GM12878 (cell line): ENCODE measurements around the gene DISC1. TPM values are rescaled to one million over a fixed set of nuclear protein-coding genes. Genes with fewer than 3 reads are reported as not detected.

Experiments
- ATAC-seq: fragments of 200-7000 bp; cut with Tn5 transposase; 3 replicates; pipeline ENCODE4 v1.9.1; 2020; ENCODE audit warnings: mild to moderate bottlenecking, moderate library complexity
- BruUV-seq: library from RNA; stranded (reverse); fragments of 400-500 nt; replicated peaks from 2 replicates; lab custom pipeline; 2021; lab: Mats Ljungman, UMichigan
- CTCF ChIA-PET: fragments of 300-600 bp; sonication (Branson Sonifier 250); formaldehyde crosslinking; extraction: SDS; loops from one replicate; lab custom pipeline; 2021; ENCODE audit warnings: inconsistent platforms; lab: Yijun Ruan, JAX
- POLR2A ChIA-PET: fragments of 350-600 bp; formaldehyde crosslinking; extraction: SDS; loops from one replicate; lab custom pipeline; 2021; ENCODE audit warnings: inconsistent platforms; lab: Charles Lee
- RAD21 ChIA-PET: fragments of 300-600 bp; sonication (Branson Sonifier 250); formaldehyde crosslinking; loops from one replicate; lab custom pipeline; 2023; ENCODE audit warnings: antibody characterized with exemption; ENCODE audit not compliant: unreplicated experiment; lab: Charles Lee
- SMC1A ChIA-PET: fragments of 300-600 bp; sonication (Branson Sonifier 250); formaldehyde crosslinking; loops from one replicate; lab custom pipeline; 2023; ENCODE audit not compliant: unreplicated experiment, uncharacterized antibody; lab: Charles Lee
- DNase-seq: peaks from one replicate; pipeline ENCODE4 v3.0.0-alpha.2; 2011; ENCODE audit warnings: low read depth, low spot score
- FAIRE-seq: peaks from 3 replicates; lab custom pipeline; 2011; peaks lifted over from hg19 to GRCh38; lab: Jason Lieb, UNC
- H2AFZ ChIP-seq: 2 replicates; pipeline ENCODE4 v1.6.0; 2011; ENCODE audit warnings: low read depth, low read length, control low read depth; ENCODE audit not compliant: control insufficient read depth
- H3K27ac ChIP-seq: 2 replicates; pipeline ENCODE4 v1.5.1; 2011; ENCODE audit warnings: control low read depth; ENCODE audit not compliant: control insufficient read depth, insufficient read depth
- H3K27me3 ChIP-seq, 2 experiments: replicated peaks in 1 of 2; 2 replicates each; pipeline versions ENCODE4 v1.6.0 to v1.6.1; 2011; ENCODE audit warnings: low read length in 1 of 2; ENCODE audit not compliant: control insufficient read depth in 2 of 2, insufficient read depth in 2 of 2
- H3K36me3 ChIP-seq, 2 experiments: 2 replicates each; pipeline ENCODE4 v1.5.1; 2011; ENCODE audit warnings: low read length in 1 of 2; ENCODE audit not compliant: control insufficient read depth in 2 of 2, insufficient read depth in 2 of 2
- H3K4me1 ChIP-seq: 2 replicates; pipeline ENCODE4 v1.6.1; 2011; ENCODE audit warnings: mild to moderate bottlenecking, low read length, moderate library complexity, mixed read lengths; ENCODE audit not compliant: control insufficient read depth, insufficient read depth
- H3K4me2 ChIP-seq: 2 replicates; pipeline ENCODE4 v1.6.0; 2011; ENCODE audit warnings: control low read depth; ENCODE audit not compliant: control insufficient read depth, insufficient read depth
- H3K4me3 ChIP-seq: fragments of 200-600 bp; sonication (generic); 2 replicates; pipeline ENCODE4 v1.5.1; 2016
- H3K79me2 ChIP-seq: 2 replicates; pipeline ENCODE4 v1.6.0; 2011; ENCODE audit warnings: low read length; ENCODE audit not compliant: control insufficient read depth, insufficient read depth
- H3K9ac ChIP-seq: 2 replicates; pipeline ENCODE4 v1.8.0; 2011; ENCODE audit warnings: low read length, control low read depth, mixed read lengths; ENCODE audit not compliant: control insufficient read depth, insufficient read depth
- H3K9me3 ChIP-seq: replicated peaks from 3 replicates; pipeline ENCODE4 v1.5.1; 2011; ENCODE audit warnings: mild to moderate bottlenecking, low read length; ENCODE audit not compliant: control insufficient read depth, insufficient read depth
- H4K20me1 ChIP-seq: 2 replicates; pipeline ENCODE4 v1.6.0; 2011; ENCODE audit not compliant: control insufficient read depth, insufficient read depth
- ATF3 ChIP-seq: IDR thresholded peaks from 2 replicates; pipeline ENCODE4 v1.6.1; 2011; ENCODE audit warnings: low read depth, mild to moderate bottlenecking, low read length, moderate library complexity, borderline replicate concordance; ENCODE audit errors: extremely low read depth
- CBX5 ChIP-seq: sonication (generic); IDR thresholded peaks from 2 replicates; pipeline ENCODE4 v1.6.1; 2016; ENCODE audit warnings: low read depth, moderate library complexity, mild to moderate bottlenecking, inconsistent platforms
- CHD1 ChIP-seq: IDR thresholded peaks from 2 replicates; pipeline ENCODE4 v1.6.1; 2012; ENCODE audit warnings: low read depth, low read length, improper control_type of control experiment
- CHD4 ChIP-seq: fragments of 200-600 bp; sonication (generic); IDR thresholded peaks from 2 replicates; pipeline ENCODE4 v1.6.1; 2016; ENCODE audit warnings: mild to moderate bottlenecking
- ESRRA ChIP-seq: IDR thresholded peaks from 2 replicates; pipeline ENCODE4 v1.6.1; 2012; ENCODE audit warnings: mild to moderate bottlenecking, low read length, improper control_type of control experiment
- JUNB ChIP-seq: IDR thresholded peaks from 2 replicates; pipeline ENCODE4 v1.6.1; 2016; ENCODE audit warnings: antibody characterized with exemption, mild to moderate bottlenecking
- JUND ChIP-seq: IDR thresholded peaks from 2 replicates; pipeline ENCODE4 v1.6.1; 2012; ENCODE audit warnings: low read depth, mild to moderate bottlenecking, low read length, improper control_type of control experiment, moderate library complexity
- MXI1 ChIP-seq: fragments of 150-350 bp; IDR thresholded peaks from 2 replicates; pipeline ENCODE4 v1.6.1; 2011; ENCODE audit warnings: low read depth, mild to moderate bottlenecking, inconsistent platforms, low read length, improper control_type of control experiment
- SREBF2 ChIP-seq: IDR thresholded peaks from 2 replicates; pipeline ENCODE4 v1.6.1; 2012; ENCODE audit warnings: mild to moderate bottlenecking, low read length
- YBX1 ChIP-seq: fragments of 450-650 bp; IDR thresholded peaks from 2 replicates; pipeline ENCODE4 v1.6.1; 2016; ENCODE audit warnings: antibody characterized with exemption
- ZZZ3 ChIP-seq: IDR thresholded peaks from 2 replicates; pipeline ENCODE4 v1.6.1; 2011; ENCODE audit warnings: low read depth; ENCODE audit not compliant: control insufficient read depth, insufficient read length
- WGBS: methylation state at CpG from one replicate; pipeline ENCODE4 v1.1.6; 2016; ENCODE audit warnings: low lambda C conversion rate; ENCODE audit not compliant: insufficient replicate concordance, insufficient coverage; ENCODE audit errors: missing lambda C conversion rate; 5-methylcytosine and 5-hydroxymethylcytosine counted together
- in situ Hi-C: fragments of 300-500 bp; cut with MboI; formaldehyde crosslinking; loops from 9 replicates; pipeline ENCODE4 v1.14.3; 2018; ENCODE audit warnings: mixed read lengths
- intact Hi-C: fragments of 100-400 bp; cut with micrococcal nuclease; formaldehyde crosslinking; loops from one replicate; pipeline ENCODE4 v1.14.2; 2022; ENCODE audit not compliant: unreplicated experiment
- polyA plus RNA-seq, 11 experiments: library from polyadenylated mRNA; depleted of rRNA in 4 of 11; unstranded in 6 of 11; stranded (reverse) in 5 of 11; fragments of >200 nt; fragmentation: Nextera tagmentation in 4 of 11; fragmentation: Illumina TruSeq in 1 of 11; extraction: Ambion mirVana in 4 of 11; extraction: Trizol in 1 of 11; gene quantifications; 1 replicate in 1 of 11; 2 replicates in 10 of 11; pipeline versions ENCODE4 v1.2.1 to v1.2.3, GENCODE V29; 2011 to 2016; ENCODE audit warnings: inconsistent platforms in 2 of 11, missing spikeins in 2 of 11, low read depth in 1 of 11
- total RNA-seq, 4 experiments: library from RNA; depleted of rRNA in 3 of 4; stranded (reverse); fragments of >200 nt in 3 of 4; fragmentation: Illumina TruSeq in 1 of 4; extraction: Trizol in 1 of 4; gene quantifications; 2 replicates each; pipeline versions ENCODE4 v1.2.1 to v1.2.3, GENCODE V29; 2013 to 2021
- TF ChIP-seq, protein P1 (sequence below): IDR thresholded peaks from 2 replicates; pipeline ENCODE4 v1.6.1; 2012; ENCODE audit warnings: improper control_type of control experiment, low read depth, low read length; ENCODE audit not compliant: insufficient replicate concordance

The DISC1 gene
- total and polyA plus RNA-seq, 10 of the 15 experiments (the other 5 are each of a cell fraction or from before 2014, with no cell fraction given), result 0.05 to 0.72 (median 0.19) TPM; not detected in 1

DNA sequence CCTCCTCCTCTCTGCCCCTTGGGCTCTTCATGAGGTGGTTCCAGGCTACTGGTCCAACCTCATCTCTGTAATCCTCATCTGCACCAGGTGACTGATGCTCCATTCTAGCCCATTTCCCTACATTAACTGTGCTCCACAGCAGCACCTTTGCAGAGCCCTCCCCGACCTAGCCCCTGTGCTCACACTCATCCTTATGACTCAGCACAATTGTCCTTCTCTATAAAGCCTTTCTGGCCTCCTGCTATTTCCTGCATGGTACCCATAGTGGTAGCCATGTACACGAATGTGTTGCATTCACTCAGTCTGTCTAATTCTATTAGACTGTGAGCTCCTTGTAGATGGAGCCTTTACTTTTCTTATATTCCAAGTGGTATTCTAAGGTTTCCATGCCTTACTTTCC lies 339.0 kb downstream of the DISC1 start (continued):
- TF ChIP-seq, protein P1, sequence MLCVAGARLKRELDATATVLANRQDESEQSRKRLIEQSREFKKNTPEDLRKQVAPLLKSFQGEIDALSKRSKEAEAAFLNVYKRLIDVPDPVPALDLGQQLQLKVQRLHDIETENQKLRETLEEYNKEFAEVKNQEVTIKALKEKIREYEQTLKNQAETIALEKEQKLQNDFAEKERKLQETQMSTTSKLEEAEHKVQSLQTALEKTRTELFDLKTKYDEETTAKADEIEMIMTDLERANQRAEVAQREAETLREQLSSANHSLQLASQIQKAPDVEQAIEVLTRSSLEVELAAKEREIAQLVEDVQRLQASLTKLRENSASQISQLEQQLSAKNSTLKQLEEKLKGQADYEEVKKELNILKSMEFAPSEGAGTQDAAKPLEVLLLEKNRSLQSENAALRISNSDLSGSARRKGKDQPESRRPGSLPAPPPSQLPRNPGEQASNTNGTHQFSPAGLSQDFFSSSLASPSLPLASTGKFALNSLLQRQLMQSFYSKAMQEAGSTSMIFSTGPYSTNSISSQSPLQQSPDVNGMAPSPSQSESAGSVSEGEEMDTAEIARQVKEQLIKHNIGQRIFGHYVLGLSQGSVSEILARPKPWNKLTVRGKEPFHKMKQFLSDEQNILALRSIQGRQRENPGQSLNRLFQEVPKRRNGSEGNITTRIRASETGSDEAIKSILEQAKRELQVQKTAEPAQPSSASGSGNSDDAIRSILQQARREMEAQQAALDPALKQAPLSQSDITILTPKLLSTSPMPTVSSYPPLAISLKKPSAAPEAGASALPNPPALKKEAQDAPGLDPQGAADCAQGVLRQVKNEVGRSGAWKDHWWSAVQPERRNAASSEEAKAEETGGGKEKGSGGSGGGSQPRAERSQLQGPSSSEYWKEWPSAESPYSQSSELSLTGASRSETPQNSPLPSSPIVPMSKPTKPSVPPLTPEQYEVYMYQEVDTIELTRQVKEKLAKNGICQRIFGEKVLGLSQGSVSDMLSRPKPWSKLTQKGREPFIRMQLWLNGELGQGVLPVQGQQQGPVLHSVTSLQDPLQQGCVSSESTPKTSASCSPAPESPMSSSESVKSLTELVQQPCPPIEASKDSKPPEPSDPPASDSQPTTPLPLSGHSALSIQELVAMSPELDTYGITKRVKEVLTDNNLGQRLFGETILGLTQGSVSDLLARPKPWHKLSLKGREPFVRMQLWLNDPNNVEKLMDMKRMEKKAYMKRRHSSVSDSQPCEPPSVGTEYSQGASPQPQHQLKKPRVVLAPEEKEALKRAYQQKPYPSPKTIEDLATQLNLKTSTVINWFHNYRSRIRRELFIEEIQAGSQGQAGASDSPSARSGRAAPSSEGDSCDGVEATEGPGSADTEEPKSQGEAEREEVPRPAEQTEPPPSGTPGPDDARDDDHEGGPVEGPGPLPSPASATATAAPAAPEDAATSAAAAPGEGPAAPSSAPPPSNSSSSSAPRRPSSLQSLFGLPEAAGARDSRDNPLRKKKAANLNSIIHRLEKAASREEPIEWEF, result no peak
- TF ChIP-seq CHD1 (no peak), ATF3 (no peak)

GRCh38 chr1:231966983-231967382 lies 340.4 kb downstream of the DISC1 start:
- intact Hi-C loops, result no loop called here
- no peaks in the 10 kb centered on the region for H4K20me1 ChIP-seq
- no peaks in the 10 kb centered on the region for H3K27me3 ChIP-seq
- H3K4me1 ChIP-seq, result no peaks in the 10 kb centered on the region
- ATAC-seq (no peak), FAIRE-seq (no peak), DNase-seq (no peak)
- no peak overlapping the region for H3K9ac ChIP-seq
- WGBS, result 56% methylated on average over 2 of the region's 2 CpGs
- H3K4me3 ChIP-seq, result no peak overlapping the region
- no TSS peak for BruUV-seq
- ChIA-PET CTCF (no interaction called here), POLR2A (no interaction called here), RAD21 (no interaction called here), SMC1A (no interaction called here)
- H2AFZ ChIP-seq, result no peak overlapping the region
- no peak overlapping the region for H3K4me2 ChIP-seq
- H3K9me3 ChIP-seq, result no peaks in the 10 kb centered on the region
- in situ Hi-C loops, result no loop called here
- TF ChIP-seq JUNB (no peak), MXI1 (no peak), SREBF2 (no peak), YBX1 (no peak), CHD4 (no peak), ESRRA (no peak), ZZZ3 (no peak), JUND (no peak), CBX5 (no peak), ATF3 (no peak)
- H3K79me2 ChIP-seq, result no peaks in the 10 kb centered on the region
- no peak overlapping the region for H3K27ac ChIP-seq
- H3K36me3 ChIP-seq, result no peaks in the 10 kb centered on the region
